ENCODE results near the gene CRYM.
"Not testable (repeated sequence)": the region's sequence is repeated elsewhere in the genome, so short reads cannot be mapped to it uniquely, and the experiment has no call there.

CRYM gene

DNA sequence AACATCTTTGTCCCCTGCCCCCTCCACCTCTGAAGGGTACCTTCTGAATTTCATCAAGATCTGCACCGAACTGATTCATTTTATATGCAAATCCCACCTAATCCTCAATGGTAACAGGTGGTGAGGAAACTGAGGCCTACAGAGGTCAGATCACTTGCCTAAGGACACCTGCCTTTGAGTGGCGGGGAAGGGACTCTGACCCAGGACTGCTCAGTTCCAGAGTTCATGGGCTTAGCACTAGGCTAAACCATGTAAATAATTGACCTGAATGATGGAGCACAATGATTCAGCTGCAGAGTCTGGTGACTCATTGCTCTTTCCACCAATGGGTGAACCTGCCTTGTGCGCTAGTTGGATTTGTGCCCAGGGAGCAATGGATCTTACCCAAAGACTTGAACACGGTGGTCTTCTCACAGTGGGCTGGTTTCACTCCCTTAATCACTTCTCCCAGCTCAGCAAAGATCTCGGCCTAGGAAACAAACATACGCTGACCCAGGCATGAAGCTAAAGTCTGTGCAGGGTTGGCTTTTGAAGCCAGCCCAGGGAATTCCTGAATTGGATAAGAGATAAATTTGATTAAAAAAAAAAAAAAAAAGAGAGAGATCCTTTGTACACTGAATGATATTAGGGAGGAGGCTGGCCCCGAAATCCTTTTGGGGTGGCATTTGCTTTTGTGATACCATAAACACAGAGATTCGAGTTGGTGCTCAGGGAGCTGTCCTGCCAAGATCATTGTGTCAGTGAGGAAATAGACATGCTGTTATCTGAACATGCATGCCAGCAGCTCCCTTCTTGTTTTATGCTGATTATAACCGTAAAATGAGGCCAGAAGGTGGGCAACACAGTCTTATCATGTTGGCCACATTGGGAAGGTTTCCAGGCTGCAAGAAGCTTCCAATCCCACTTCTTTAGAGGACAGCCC lies 17.0 kb downstream of the CRYM start:
- no peak for FAIRE-seq
- TF ChIP-seq POLR2AphosphoS5 (IDR thresholded peaks at IDR 0.05; ENCODE audit: low read depth, low read length) (no peak), TAF1 (IDR thresholded peaks at IDR 0.05; ENCODE audit: borderline replicate concordance, low read depth, low read length) (no peak), POLR2A (IDR thresholded peaks at IDR 0.05; ENCODE audit: low read depth, low read length) (no peak)
- DNase-seq (ENCODE audit: insufficient read length), result no peak

DNA sequence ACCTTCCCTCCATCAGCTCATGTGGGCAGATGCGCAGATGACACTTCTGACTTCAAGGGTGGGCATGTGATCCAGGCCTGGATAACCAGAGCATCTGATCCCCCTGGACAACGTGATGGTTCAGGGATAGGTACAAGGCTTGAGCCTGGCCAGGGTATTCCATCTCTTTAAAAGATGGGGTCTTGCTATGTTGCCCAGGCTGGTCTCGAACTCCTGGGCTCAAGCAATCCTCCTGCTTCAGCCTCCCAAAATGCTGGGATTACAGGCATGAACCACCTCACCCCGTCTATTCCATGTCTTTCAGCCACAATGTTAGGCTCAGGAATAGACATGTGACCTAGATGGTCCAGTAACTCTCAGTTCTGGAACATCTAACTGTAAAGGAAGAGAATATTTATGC lies 20.8 kb downstream of the CRYM start:
- TF ChIP-seq TAF1 (IDR thresholded peaks at IDR 0.05; ENCODE audit: borderline replicate concordance, low read depth, low read length), result no peak
- no peak for TF ChIP-seq POLR2A (IDR thresholded peaks at IDR 0.05; ENCODE audit: low read depth, low read length)
- TF ChIP-seq POLR2AphosphoS5 (IDR thresholded peaks at IDR 0.05; ENCODE audit: low read depth, low read length), result no peak
- FAIRE-seq (no peak), DNase-seq (ENCODE audit: insufficient read length) (no peak)

DNA sequence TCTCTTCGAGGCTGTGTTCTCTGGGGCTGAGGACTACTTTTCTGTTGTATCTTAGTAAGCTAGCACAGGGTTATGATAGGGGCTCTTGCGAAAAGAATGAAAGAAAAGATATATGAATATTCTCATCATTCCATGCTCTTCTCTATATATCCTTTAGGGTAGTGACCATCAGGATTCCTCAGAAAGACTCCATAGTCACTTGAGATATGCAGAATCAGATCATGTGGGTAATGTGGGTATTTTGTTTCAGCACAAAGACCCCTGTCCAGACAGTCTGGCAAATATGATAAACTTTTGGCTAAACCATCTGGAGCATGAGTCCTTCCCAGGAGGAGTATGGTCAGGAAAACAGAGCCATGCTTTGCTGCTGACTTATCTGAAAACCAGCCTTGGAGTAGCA lies 21.5 kb downstream of the CRYM start:
- TF ChIP-seq TAF1 (IDR thresholded peaks at IDR 0.05; ENCODE audit: borderline replicate concordance, low read depth, low read length) (no peak), POLR2AphosphoS5 (IDR thresholded peaks at IDR 0.05; ENCODE audit: low read depth, low read length) (no peak), POLR2A (IDR thresholded peaks at IDR 0.05; ENCODE audit: low read depth, low read length) (no peak)
- FAIRE-seq, result no peak
- no peak for DNase-seq (ENCODE audit: insufficient read length)

DNA sequence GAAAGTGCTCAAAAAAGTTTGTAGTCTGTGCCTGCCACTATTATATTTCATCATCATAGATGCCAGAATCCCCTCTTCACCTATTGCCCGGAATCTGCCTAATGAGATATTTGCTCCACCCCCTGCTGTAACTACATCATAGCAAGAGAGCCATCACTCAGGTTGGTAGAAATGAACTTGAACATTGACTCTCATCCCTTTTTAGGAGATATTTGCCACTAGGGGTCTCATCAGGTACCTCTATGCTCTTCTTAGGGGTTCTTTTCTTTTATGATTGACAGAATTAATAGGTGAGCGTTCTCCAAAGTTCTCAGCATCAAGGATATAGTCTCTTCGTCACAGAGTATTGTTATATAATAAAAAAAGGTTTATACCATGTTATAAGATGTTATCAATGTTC lies 24.6 kb downstream of the CRYM start:
- FAIRE-seq, result no peak
- no peak for DNase-seq (ENCODE audit: insufficient read length)
- no peak for TF ChIP-seq POLR2AphosphoS5 (IDR thresholded peaks at IDR 0.05; ENCODE audit: low read depth, low read length)

DNA sequence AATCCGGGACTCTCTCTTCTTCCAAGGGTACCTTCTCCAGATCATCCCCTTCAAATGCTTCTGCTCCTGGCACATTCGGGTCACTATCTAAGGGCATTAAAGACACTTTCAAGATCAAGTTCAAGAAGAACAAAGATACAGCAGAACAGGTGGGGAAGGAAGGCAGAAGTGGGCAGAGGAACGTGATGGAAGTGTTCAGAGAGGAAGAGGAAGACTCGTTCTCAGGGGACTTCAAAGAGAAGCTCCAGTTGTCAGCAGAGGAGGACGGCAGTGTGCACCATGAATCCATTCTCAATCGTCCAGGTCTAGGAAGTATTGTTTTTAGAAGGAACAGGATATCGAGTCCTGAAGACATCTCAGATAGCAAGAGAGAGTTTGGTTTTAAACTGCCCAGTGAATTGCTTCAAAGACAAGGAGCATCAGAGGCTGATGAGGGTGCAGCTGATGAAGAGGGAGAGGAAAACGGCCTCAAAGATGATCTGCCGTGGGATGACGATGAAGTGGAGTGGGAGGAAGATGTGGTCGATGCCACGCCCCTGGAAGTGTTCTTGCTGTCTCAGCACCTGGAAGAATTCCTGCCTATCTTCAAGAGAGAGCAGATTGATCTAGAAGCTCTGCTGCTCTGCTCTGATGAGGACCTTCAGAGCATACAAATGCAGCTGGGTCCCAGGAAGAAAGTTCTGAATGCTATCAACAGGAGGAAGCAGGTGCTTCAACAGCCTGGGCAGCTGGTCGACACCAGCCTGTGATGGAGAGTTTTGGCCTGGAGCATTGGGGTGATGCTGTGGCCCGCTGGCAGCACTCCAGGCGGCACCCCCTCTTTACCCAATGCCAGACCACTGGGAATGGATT lies 27.8 kb downstream of the CRYM start:
- no peak for DNase-seq (ENCODE audit: insufficient read length)
- TF ChIP-seq TAF1 (IDR thresholded peaks at IDR 0.05; ENCODE audit: borderline replicate concordance, low read depth, low read length) (no peak), POLR2A (IDR thresholded peaks at IDR 0.05; ENCODE audit: low read depth, low read length) (no peak), POLR2AphosphoS5 (IDR thresholded peaks at IDR 0.05; ENCODE audit: low read depth, low read length) (no peak)
- FAIRE-seq, result no peak

DNA sequence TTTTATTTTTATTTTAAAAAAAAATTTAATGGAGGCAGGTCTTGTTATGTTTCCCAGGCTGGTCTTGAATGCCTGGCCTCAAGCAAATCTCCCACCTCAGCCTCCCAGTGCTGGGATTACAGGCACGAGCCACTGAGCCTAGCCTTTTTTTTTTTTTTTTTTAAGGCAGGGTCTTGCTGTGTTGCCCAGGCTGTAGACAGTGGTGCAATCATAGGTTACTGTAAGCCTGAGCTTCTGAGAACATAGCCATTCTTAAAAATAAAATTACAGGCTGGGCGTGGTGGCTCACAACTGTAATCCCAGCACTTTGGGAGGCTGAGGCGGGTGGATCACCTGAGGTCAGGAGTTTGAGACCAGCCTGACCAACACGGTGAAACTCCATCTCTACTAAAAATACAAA lies 29.9 kb downstream of the CRYM start:
- not testable (repeated sequence) for DNase-seq (ENCODE audit: insufficient read length); FAIRE-seq

DNA sequence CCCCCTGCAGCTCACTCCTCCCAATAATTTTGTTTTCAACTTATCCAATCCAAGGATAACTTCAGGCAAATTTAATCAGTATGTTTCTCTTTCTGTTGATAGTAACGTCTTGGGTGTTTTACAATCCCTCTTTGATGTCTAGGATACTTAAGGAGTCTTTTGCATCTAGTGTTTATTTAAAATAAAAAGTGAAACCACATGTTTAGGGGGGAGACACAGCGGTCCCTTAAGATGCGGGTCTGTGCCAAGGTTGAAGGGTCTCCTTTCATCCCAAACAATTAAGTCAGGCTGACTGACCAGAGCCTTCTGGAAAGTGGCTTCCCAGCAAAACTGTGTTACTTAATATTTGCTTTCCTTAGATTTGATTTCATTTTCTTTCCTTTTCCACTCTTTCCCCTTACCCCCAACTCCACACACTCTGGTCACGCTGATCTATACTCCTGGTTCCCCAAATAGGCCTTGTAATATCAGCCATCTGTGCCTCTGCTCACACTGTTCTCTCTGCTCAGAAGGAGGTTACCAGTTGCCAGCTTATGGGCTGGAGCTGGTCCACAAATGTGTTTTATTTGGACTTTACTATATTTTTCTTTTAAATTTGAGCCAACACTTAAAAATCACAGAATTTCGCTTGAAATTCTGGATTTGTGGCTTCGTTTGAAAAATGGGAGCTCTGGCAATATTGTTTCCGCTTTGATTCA lies 33.4 kb downstream of the CRYM start:
- DNase-seq (ENCODE audit: insufficient read length) (no peak), FAIRE-seq (no peak)
- TF ChIP-seq POLR2AphosphoS5 (IDR thresholded peaks at IDR 0.05; ENCODE audit: low read depth, low read length) (no peak), TAF1 (IDR thresholded peaks at IDR 0.05; ENCODE audit: borderline replicate concordance, low read depth, low read length) (no peak), POLR2A (IDR thresholded peaks at IDR 0.05; ENCODE audit: low read depth, low read length) (no peak)

DNA sequence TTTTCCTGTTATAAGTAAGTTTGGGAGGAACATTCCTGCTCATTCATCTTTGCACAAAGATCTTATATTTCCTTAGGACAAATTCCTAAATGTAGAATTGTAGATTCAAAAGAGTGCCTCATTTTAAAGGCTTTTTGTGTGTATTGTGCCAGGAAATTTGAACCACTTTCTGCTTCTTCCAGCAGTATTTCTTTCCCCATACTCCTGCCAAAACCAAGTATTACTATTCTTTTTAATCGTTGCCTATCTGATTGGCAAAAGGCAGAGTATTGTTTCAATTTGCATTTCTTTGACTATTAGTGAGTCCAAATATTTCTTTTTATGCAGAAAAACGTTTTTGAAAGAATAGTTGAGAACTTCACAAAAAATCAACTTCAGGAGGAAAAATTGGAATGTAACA lies 35.3 kb downstream of the CRYM start:
- no peak for TF ChIP-seq TAF1 (IDR thresholded peaks at IDR 0.05; ENCODE audit: borderline replicate concordance, low read depth, low read length)
- TF ChIP-seq POLR2AphosphoS5 (IDR thresholded peaks at IDR 0.05; ENCODE audit: low read depth, low read length), result no peak
- no peak for TF ChIP-seq POLR2A (IDR thresholded peaks at IDR 0.05; ENCODE audit: low read depth, low read length)
- DNase-seq (ENCODE audit: insufficient read length) (no peak), FAIRE-seq (no peak)

DNA sequence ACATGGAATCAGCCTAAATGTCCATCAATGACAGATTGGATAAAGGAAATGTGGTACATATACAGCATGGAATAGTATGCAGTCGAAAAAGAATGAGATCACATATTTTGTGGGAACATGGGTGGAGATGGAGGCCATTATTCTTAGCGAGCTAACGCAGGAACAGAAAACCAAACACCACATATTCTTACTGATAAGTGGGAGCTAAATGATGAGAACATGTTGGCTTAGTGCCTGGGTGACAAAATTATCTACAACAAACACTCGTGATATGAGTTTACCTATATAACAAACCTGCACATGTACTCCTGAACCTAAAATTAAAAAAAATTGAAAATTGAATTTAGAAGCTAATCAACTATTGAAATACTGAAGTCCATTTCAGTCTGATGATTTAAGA lies 38.4 kb downstream of the CRYM start:
- FAIRE-seq (no peak), DNase-seq (ENCODE audit: insufficient read length) (no peak)
- TF ChIP-seq TAF1 (IDR thresholded peaks at IDR 0.05; ENCODE audit: borderline replicate concordance, low read depth, low read length) (no peak), POLR2AphosphoS5 (IDR thresholded peaks at IDR 0.05; ENCODE audit: low read depth, low read length) (no peak), POLR2A (IDR thresholded peaks at IDR 0.05; ENCODE audit: low read depth, low read length) (no peak)

DNA sequence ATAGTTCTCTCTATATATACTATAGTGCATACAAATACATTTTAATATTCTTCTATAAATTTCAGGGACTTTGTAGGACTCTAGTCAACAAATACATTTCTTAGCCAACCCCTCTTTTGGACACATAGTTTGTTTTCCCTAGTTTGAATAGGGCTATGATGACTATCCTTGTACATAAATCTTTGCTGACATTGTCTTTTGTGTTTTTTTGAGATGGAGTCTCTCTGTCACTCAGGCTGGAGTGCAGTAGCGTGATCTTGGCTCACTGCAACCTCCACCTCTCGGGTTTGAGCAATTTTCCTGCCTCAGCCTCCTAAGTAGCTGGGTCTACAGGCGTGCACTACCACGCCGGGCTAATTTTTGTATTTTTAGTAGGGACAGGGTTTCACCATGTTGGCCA lies 41.3 kb downstream of the CRYM start:
- no peak for DNase-seq (ENCODE audit: insufficient read length)
- no peak for FAIRE-seq
- no peak for TF ChIP-seq POLR2A (IDR thresholded peaks at IDR 0.05; ENCODE audit: low read depth, low read length)
- no peak for TF ChIP-seq TAF1 (IDR thresholded peaks at IDR 0.05; ENCODE audit: borderline replicate concordance, low read depth, low read length)
- no peak for TF ChIP-seq POLR2AphosphoS5 (IDR thresholded peaks at IDR 0.05; ENCODE audit: low read depth, low read length)

DNA sequence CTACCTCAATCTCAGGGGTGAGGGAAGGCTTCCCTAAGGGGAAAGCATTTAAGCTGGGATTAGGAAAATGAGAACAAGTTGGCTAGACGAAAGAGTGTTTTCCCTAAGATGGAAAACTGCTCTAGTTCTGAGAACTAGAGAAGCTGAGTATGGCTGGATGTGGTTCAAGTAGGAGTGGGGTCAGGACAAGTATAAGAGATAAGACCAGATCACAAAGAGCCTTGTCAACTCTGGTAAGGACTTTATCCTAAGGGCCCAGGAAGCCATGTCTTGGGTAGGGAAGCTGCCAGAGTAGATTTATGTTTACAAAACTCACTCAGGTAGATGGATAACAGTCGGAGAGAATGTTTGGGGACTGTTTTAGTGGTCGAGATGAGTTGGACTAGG lies 42.9 kb downstream of the CRYM start:
- DNase-seq (ENCODE audit: insufficient read length) (no peak), FAIRE-seq (no peak)
- TF ChIP-seq POLR2AphosphoS5 (IDR thresholded peaks at IDR 0.05; ENCODE audit: low read depth, low read length), result no peak
- no peak for TF ChIP-seq POLR2A (IDR thresholded peaks at IDR 0.05; ENCODE audit: low read depth, low read length)
- TF ChIP-seq TAF1 (IDR thresholded peaks at IDR 0.05; ENCODE audit: borderline replicate concordance, low read depth, low read length), result no peak
